Activated naive CD4-positive, alpha-beta T cell treated with anti-CD3 and anti-CD28 coated beads for 36 hours (primary cell): ENCODE data around the gene TFRC. TPM values are rescaled to one million over a fixed set of nuclear protein-coding genes. Genes with fewer than 3 reads are reported as not detected.
"Not testable (repeated sequence)": the region's sequence is repeated elsewhere in the genome, so short reads cannot be mapped to it uniquely, and the experiment has no call there.

Experiments used
- CTCF ChIA-PET: fragments of 350-600 bp; sonication (Branson Sonifier 250); formaldehyde crosslinking; loops from one replicate; lab custom pipeline; 2021; ENCODE audit warnings: antibody characterized with exemption; lab: Charles Lee
- DNase-seq: peaks from one replicate; pipeline ENCODE4 v3.0.0-alpha.2; 2020
- H3K27ac Mint-ChIP-seq: one replicate; pipeline ENCODE4 v1.8.0; 2021; ENCODE audit warnings: mild to moderate bottlenecking, mixed read lengths
- H3K27me3 Mint-ChIP-seq: one replicate; pipeline ENCODE4 v1.8.0; 2021; ENCODE audit warnings: low read depth, mixed read lengths
- H3K36me3 Mint-ChIP-seq: one replicate; pipeline ENCODE4 v1.8.0; 2021; ENCODE audit warnings: low read depth, mixed read lengths
- H3K4me1 Mint-ChIP-seq: one replicate; pipeline ENCODE4 v1.8.0; 2021; ENCODE audit warnings: low read depth, mixed read lengths
- H3K4me3 Mint-ChIP-seq: one replicate; pipeline ENCODE4 v1.8.0; 2021; ENCODE audit warnings: mild to moderate bottlenecking, moderate library complexity, mixed read lengths
- H3K9me3 Mint-ChIP-seq: one replicate; pipeline ENCODE4 v1.8.0; 2021; ENCODE audit warnings: mixed read lengths
- intact Hi-C: fragments of 100-400 bp; cut with micrococcal nuclease; formaldehyde crosslinking; loops from one replicate; pipeline ENCODE4 v1.15.1; 2023
- total RNA-seq, 2 experiments: library from RNA; stranded (reverse); gene quantifications; one replicate each; pipeline ENCODE4 v1.2.3, GENCODE V29; 2021

Gene TFRC
- total RNA-seq, 2 experiments from 2014 or later = 436 to 442 TPM

DNA sequence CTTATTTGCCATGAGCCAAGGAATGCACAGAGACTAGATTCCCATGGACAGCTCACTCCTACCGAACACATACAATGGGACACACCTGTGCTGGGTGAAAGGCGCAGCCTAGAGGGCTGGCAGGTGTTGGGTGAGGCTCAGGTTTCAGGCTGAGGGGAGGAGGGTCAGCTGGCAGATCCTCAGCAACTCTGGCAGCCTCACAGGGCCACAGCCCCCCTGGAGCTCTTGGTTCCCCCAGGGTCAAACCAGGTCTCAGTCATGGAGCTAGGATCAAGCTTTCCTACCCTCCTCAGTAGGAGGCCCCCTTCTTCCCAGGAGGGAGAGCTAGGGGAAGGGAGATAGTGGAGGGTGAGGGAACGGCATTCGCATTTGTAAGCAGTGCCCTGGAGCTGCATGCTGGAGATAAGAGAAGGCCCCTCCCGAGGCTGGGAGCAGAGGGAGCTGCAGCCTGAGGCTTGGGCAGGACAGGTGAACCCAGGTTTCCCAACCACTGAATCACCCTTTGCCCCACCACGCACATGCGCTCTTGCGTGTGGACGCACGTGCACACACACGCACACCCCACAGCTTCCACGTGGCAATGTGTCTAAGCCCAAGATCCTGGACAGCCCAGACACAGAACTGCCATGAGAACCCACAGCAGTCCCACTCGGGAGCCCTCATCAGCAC, 26.3 kb upstream of the TFRC start:
- Mint-ChIP-seq H3K4me3 (no peak overlapping the region), H3K27ac (no peak overlapping the region), H3K36me3 (no peaks in the 10 kb centered on the region), H3K9me3 (no peaks in the 10 kb centered on the region), H3K4me1 (peaks cover 21% of the 10 kb centered on the region), H3K27me3 (no peaks in the 10 kb centered on the region)
- intact Hi-C loops = no loop called here
- CTCF ChIA-PET = interaction anchor here (1.5 kb wide), 1 partner anchor 35 kb away, joined by 5 read pairs; no protein-coding TSS in a partner anchor
- no peak for DNase-seq

DNA sequence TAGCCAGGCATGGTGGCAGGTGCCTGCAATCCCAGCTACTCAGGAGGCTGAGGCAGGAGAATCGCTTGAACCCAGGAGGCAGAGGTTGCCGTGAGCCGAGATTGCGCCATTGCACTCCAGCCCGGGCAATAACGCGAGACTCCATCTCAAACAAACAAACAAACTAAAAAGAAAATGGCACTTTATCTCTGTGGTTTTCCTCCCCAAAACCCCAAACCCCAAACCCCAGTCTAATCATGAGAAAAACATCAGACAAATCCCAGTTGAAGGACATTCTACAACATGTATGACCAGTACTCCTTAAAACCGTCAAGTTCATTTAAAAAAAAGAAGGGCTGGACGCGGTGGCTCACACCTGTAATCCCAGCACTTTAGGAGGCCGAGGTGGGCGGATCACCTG, 22.8 kb upstream of the TFRC start:
- H3K4me1 Mint-ChIP-seq, H3K27ac Mint-ChIP-seq, H3K27me3 Mint-ChIP-seq, H3K9me3 Mint-ChIP-seq, intact Hi-C loops, H3K4me3 Mint-ChIP-seq, H3K36me3 Mint-ChIP-seq, DNase-seq: not testable (repeated sequence)
- CTCF ChIA-PET = interaction anchor here (1.3 kb wide), 1 partner anchor 31 kb away, joined by 4 read pairs; no protein-coding TSS in a partner anchor

DNA sequence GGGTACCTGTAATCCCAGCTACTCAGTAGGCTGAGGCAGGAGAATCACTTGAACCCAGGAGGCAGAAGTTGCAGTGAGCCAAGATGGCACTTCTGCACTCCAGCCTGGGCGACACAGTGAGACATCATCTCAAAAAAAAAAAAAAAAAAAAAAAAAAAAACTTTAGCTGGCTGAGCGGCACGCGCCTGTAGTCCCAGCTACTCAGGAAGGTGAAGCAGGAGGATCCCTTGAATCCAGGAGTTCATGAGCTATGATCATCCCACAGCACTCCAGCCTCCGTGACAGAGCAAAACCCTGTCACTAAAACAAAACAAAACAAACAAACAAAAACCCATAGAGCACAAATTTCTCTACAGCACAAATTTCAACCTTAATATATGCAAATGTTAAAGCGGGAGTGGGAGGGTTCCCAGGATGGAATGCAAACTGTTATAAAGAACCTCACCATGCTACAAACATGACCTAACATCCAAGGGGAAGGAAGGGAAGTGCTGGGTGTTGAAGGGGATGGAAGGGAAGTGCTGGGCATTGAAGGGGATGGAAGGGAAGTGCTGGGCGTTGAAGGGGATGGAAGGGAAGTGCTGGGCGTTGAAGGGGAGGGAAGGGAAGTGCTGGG, 16.6 kb upstream of the TFRC start:
- intact Hi-C loops, H3K9me3 Mint-ChIP-seq, DNase-seq, H3K36me3 Mint-ChIP-seq, H3K4me3 Mint-ChIP-seq, H3K27ac Mint-ChIP-seq, H3K27me3 Mint-ChIP-seq: not testable (repeated sequence)
- CTCF ChIA-PET = interaction anchor here (0.7 to 0.8 kb wide), 2 partner anchors 25 to 73 kb away, joined by 3 read pairs; no protein-coding TSS in a partner anchor
- H3K4me1 Mint-ChIP-seq = peaks cover 14% of the 10 kb centered on the region

DNA sequence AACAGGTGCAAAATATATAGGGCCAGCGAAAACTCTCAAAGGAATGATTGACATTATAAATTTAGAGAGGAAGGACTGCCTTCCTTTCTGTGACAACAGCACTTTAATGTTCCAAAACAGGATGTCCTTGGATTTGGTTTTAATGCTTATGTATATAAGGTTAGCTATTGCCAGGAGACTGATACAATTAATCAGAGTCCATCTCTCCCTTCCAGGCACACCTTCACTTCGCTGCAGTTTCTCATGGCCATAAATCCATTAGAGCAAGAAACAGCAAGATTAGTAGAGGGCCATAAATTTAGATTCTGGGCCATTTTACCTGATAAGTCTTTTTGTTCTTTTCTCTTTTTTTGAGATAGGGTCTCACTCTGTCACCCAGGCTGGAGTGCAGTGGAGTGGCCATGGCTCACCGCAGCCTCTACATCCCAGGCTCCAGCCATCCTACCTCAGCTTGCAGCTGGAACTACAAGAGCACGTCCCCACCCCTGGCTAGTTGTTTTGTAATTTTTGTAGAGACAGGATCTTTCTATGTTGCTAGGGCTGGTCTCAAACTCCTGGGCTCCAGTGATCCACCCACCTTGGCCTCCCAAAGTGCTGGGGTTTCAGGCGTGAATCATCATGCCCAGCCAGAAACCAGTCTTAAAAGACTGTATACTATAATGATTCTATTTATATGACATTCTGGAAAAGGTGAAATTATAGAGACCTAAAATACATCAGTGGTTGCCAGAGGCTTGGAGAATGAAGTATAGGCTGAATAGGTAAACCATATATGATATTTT, 15.7 kb upstream of the TFRC start:
- no peaks in the 10 kb centered on the region for H3K36me3 Mint-ChIP-seq
- CTCF ChIA-PET = interaction anchor here (0.8 to 1.7 kb wide), 2 partner anchors 24 kb away, joined by 3 to 5 read pairs; no protein-coding TSS in a partner anchor
- no peak for DNase-seq
- no peak overlapping the region for H3K4me3 Mint-ChIP-seq
- H3K27ac Mint-ChIP-seq = peak overlapping the region; percentile 53
- H3K9me3 Mint-ChIP-seq = peaks cover 2% of the 10 kb centered on the region
- no peaks in the 10 kb centered on the region for H3K27me3 Mint-ChIP-seq
- intact Hi-C loops = no loop called here
- H3K4me1 Mint-ChIP-seq = peaks cover 17% of the 10 kb centered on the region

DNA sequence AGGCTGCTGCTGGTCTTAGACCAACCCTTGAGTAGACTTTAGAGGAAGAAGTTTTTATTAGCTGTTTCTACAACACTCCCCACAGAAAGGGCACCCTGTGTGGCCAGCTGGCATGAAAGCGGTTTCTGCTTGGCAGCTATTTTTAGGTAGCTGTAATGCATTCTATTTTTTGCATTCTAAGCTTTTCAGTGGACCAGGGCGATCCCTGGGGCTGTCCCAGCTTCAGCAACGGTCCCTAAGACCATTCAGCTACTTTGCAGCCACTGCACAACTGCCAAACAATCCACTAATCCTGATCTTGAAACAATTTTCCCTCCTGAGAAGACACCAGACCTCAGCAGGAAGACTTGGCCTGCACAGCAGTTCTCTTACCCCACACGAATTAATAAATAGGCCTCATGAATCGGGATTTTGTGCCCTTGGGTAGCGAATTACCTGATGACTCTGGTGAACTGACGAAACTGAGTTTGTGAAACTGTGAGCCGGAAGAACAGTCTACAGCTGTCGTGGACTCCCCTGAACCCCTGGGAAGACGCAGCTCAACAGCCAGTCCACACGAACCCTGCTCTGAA, 14.6 kb upstream of the TFRC start:
- CTCF ChIA-PET = interaction anchor here (0.9 to 1.7 kb wide), 3 partner anchors 21 to 101 kb away, joined by 3 to 5 read pairs (median 3); no protein-coding TSS in a partner anchor
- H3K9me3 Mint-ChIP-seq = no peaks in the 10 kb centered on the region
- peaks cover 17% of the 10 kb centered on the region for H3K4me1 Mint-ChIP-seq
- H3K27ac Mint-ChIP-seq = no peak overlapping the region
- H3K4me3 Mint-ChIP-seq = no peak overlapping the region
- no peaks in the 10 kb centered on the region for H3K36me3 Mint-ChIP-seq
- no peaks in the 10 kb centered on the region for H3K27me3 Mint-ChIP-seq
- no peak for DNase-seq
- intact Hi-C loops = no loop called here

DNA sequence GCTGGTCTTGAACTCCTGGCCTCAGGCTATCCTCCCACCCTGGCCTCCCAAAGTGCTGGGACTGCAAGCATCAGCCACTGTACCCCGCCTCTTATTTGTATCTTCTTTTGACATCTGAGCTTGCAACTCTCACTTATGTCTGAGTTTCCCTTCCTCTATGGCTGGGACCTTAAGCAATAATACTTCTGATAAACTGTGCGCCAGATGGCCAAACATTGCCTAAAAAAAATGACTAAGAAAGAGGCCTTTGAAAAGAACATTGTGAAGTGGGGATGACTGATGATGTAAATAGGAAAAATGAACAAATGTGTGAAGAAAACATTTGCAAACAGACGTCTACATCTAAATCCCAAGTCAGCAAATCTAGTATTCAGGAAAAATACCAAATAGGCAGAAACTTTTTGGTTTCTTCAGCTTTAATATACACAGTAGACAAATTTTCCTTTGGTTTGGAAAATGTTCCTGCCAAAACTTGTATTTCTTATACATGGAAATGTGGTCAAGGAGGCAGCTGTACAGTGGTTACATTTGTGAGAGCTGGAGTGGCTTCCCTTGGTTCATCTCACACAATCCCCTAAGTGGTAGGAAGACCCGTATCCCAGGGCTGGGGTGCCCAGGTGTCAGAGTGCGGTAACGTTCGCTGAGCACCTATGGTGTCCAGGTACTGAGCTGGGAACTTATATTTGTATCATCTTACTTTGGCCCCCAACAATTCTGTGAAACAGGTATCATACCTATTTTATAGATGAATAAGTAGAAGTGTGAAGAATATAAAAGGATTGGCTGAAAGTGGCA, 11.6 kb upstream of the TFRC start:
- CTCF ChIA-PET = interaction anchor here (0.7 to 3.2 kb wide), 4 partner anchors 20 to 103 kb away, joined by 3 to 12 read pairs (median 6); no protein-coding TSS in a partner anchor
- no peak overlapping the region for H3K27ac Mint-ChIP-seq
- intact Hi-C loops = no loop called here

DNA sequence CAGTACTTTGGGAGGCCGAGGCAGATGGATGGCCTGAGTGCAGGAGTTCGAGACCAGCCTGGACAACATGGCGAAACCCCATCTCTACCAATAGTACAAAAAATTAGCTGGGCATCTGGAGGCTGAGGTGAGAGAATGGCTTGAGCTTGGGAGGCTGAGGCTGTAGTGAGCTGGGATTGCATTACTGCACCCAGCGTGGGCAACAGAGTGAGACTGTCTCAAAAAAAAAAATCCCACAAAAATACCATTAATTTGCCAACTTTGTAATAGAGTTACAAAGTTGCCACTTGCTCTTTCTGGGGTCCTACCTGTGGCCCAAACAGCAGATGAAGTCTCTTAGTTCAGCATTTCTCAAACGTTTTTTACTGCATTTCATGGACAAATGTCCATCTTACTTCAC, 6.0 kb upstream of the TFRC start:
- DNase-seq = no peak
- no peaks in the 10 kb centered on the region for H3K9me3 Mint-ChIP-seq
- H3K4me3 Mint-ChIP-seq = no peak overlapping the region
- no peaks in the 10 kb centered on the region for H3K36me3 Mint-ChIP-seq
- CTCF ChIA-PET = interaction anchor here (0.6 kb wide), 1 partner anchor 49 kb away, joined by 8 read pairs; no protein-coding TSS in a partner anchor
- no peak overlapping the region for H3K27ac Mint-ChIP-seq
- H3K4me1 Mint-ChIP-seq = peaks cover 1% of the 10 kb centered on the region
- intact Hi-C loops = loop anchor here (10.0 kb wide), 1 partner anchor 1413 kb away; the partner anchor contains the start of gene LSG1
- no peaks in the 10 kb centered on the region for H3K27me3 Mint-ChIP-seq

More for the DNA sequence above, 11.6 kb upstream of the TFRC start:
- Mint-ChIP-seq H3K27me3 (no peaks in the 10 kb centered on the region), H3K9me3 (no peaks in the 10 kb centered on the region), H3K4me1 (peaks cover 11% of the 10 kb centered on the region), H3K4me3 (no peak overlapping the region), H3K36me3 (no peaks in the 10 kb centered on the region)
- DNase-seq = no peak

DNA sequence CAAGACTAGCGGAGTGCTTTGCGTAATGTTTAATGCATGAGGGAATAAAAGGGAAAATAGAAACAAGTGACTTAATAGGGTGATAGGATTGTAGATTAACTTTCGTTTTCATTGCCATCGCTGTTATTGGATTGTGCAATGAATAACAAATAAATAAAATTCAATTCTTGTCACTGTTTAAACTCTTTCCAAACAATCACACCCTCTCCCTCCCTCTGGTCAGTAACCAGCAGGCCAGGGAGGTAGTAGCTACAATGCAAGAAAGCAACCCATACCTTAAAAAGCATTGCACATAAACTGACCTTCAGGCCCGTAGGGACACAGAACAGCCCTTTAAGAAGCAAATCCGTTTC, 705 bp upstream of the TFRC start:
- no peaks in the 10 kb centered on the region for H3K9me3 Mint-ChIP-seq
- H3K36me3 Mint-ChIP-seq = peaks cover 28% of the 10 kb centered on the region
- CTCF ChIA-PET = interaction anchor here (1.4 kb wide), 1 partner anchor 9 kb away, joined by 5 read pairs; no protein-coding TSS in a partner anchor
- peak overlapping the region; percentile 97 for H3K4me3 Mint-ChIP-seq
- H3K4me1 Mint-ChIP-seq = peaks cover 33% of the 10 kb centered on the region
- H3K27me3 Mint-ChIP-seq = no peaks in the 10 kb centered on the region
- intact Hi-C loops = loop anchor here (1.0 to 10.0 kb wide), 7 partner anchors 30 to 1408 kb away; partner anchors contain the start of genes LSG1 and RNF168
- peak overlapping the region; percentile 93 for H3K27ac Mint-ChIP-seq
- DNase-seq = no peak

DNA sequence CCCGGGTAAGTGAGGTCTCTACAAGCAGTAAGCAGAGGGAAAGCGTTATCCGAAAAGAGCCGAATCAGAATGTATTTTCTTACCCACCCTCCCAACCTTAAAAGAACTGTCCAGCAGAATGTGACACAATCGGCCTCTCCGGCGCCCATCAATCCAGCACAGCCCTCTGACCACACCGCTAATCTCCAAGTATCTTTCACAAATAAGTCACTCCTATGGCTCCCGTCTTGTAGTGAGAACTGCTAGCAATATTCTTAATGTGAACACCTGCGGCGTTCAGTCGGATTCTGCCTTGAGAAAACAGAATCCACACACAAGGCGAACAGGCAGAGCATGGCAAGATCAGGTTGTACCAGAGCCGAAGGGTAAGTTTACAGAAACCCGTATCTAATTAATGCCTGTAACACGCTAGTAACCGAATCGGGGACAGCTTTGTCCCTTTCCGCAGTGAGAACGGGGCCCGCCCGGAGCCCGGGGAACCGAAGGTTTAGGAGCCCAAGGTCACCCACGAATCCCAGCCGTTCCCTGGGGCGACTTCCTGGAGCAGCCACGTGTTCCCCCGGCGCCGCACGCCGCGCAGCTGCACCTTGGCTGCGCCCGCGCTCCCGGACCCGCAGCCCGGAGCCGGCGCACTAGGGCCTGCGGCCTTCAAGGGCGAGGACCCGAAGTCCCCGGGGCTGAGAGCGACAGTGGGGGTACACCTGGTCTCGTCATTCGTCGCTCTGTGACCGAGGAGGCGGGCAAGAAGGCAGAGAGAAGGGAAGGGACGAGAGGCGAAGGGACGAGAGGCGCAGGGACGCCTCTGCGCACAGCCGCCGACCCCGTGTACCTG, 672 bp downstream of the TFRC start:
- CTCF ChIA-PET = interaction anchor here (11.8 kb wide), 1 partner anchor 114 kb away, joined by 186 read pairs; no protein-coding TSS in a partner anchor
- H3K4me1 Mint-ChIP-seq = peaks cover 40% of the 10 kb centered on the region
- H3K4me3 Mint-ChIP-seq = peak overlapping the region; percentile 97
- H3K9me3 Mint-ChIP-seq = no peaks in the 10 kb centered on the region
- H3K27ac Mint-ChIP-seq = peak overlapping the region; percentile 93
- intact Hi-C loops = loop anchor here (5.0 to 10.0 kb wide), 2 partner anchors 89 to 1406 kb away; partner anchors contain the start of gene LSG1
- H3K36me3 Mint-ChIP-seq = peaks cover 36% of the 10 kb centered on the region
- no peaks in the 10 kb centered on the region for H3K27me3 Mint-ChIP-seq
- DNase-seq = peak; percentile 69

DNA sequence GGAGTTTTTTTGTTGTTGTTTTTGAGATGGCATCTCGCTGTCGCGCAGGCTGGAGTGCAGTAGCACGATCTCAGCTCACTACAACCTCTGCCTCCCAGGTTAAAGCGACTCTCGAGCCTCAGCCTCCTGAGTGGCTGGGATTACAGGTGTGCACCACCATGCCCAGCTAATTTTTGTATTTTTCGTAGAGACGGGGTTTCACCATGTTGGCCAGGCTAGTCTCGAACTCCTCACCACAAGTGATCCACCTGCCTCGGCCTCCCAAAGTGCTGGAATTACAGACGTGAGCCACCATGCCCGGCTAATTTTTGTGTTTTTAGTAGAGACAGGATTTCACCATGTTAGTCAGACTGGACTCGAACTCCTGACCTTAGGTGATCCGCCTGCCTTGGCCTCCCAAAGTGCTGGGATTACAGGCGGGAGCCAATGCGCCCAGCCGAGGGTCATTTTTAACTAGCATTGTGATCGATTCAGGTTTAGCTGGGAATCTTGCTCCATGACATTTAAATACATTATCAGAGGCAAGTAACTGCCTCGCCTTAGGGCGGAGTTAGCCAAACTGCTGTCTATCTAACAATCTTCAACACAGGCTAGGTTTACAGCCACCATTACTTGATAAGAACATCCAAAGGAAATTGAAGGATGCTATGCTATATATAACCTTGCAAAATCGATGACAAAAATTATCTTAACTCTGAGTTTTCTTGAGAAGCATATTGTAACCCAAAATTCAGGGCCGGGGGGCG, 1.6 kb downstream of the TFRC start:
- Mint-ChIP-seq H3K27ac (peak overlapping the region; percentile 93), H3K36me3 (peaks cover 41% of the 10 kb centered on the region), H3K4me3 (peak overlapping the region; percentile 97), H3K4me1 (peaks cover 43% of the 10 kb centered on the region)
- CTCF ChIA-PET = interaction anchor here (1.0 to 11.8 kb wide), 2 partner anchors 99 to 115 kb away, joined by 3 to 186 read pairs; no protein-coding TSS in a partner anchor
- H3K27me3 Mint-ChIP-seq, DNase-seq, H3K9me3 Mint-ChIP-seq: not testable (repeated sequence)
- intact Hi-C loops = loop anchor here (5.0 to 10.0 kb wide), 2 partner anchors 88 to 1405 kb away; partner anchors contain the start of gene LSG1
